ENCODE results near the gene RNF31.
A peak's percentile ranks its signal among the peaks of the same experiment; 100 is the strongest.
"Not testable (repeated sequence)": the region's sequence is repeated elsewhere in the genome, so short reads cannot be mapped to it uniquely, and the experiment has no call there.

The RNF31 gene

DNA sequence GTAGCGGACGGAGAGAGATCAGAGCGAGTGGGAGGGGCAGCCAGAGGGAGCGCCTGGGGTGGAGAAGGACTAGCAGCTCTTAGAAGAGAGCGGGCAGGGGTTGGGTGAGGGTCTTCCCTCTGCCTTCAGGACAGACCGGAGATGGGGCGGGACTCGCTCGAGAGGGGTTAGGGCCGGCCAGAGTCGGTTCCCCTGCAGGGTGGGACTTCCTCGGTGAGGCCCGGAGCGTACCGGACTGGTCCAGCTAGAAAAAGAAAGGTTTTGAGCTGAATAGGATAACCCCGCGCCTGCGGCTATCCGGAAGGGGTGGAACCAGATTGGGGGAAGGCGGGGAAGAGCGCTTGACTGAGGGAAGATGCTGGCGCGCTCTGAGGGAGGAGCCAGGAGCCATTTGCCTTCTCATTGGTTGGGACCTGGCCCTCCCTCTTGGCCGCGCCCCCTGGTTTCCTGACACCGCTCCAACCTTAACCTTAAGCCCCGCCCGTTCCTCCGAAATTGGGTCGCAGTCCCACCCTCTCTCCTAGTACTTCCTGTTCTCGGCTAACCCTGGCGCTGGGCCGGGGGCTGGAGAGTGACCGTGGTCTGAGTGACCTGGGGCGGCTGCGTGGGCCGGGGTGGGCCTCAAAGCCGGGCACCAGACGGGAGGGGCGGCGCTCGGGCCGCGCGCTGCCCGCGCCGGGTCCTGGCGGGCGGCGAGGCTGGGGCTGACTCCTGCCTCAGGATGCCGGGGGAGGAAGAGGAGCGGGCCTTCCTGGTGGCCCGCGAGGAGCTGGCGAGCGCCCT is at the start of gene RNF31:
TSS of gene RNF31 (plus strand) at position 521 of the 783 bp plus-strand sequence. CDS start at position 722, 201 bp downstream.
- peak; percentile 96 for DNase-seq (ENCODE audit: low read depth)

DNA sequence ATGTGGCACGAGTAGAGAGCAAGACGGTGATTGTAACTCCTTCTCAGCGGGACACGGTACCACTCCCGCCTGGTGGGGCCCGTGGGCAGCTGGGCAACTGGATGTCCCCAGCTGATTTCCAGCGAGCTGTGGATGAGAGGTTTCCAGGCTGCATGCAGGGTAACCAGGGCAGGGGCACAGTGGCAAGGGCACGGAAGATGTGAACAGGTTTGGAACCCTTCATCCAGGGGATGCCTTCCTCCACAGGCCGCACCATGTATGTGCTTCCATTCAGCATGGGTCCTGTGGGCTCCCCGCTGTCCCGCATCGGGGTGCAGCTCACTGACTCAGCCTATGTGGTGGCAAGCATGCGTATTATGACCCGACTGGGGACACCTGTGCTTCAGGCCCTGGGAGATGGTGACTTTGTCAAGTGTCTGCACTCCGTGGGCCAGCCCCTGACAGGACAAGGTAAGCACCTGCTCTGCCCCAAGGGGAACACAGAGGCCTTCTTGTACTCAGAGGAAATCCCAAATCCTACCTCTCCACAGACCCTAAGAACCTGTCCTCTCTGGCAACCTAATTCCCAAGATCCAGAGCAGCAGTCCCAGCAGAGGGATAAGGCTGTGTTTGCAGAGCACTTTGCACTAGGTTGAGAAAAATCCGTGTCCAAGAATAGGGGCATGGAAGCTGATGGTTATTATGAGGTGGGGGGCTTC is 48.9 kb upstream of the RNF31 start:
- no peak for DNase-seq (ENCODE audit: low read depth)

DNA sequence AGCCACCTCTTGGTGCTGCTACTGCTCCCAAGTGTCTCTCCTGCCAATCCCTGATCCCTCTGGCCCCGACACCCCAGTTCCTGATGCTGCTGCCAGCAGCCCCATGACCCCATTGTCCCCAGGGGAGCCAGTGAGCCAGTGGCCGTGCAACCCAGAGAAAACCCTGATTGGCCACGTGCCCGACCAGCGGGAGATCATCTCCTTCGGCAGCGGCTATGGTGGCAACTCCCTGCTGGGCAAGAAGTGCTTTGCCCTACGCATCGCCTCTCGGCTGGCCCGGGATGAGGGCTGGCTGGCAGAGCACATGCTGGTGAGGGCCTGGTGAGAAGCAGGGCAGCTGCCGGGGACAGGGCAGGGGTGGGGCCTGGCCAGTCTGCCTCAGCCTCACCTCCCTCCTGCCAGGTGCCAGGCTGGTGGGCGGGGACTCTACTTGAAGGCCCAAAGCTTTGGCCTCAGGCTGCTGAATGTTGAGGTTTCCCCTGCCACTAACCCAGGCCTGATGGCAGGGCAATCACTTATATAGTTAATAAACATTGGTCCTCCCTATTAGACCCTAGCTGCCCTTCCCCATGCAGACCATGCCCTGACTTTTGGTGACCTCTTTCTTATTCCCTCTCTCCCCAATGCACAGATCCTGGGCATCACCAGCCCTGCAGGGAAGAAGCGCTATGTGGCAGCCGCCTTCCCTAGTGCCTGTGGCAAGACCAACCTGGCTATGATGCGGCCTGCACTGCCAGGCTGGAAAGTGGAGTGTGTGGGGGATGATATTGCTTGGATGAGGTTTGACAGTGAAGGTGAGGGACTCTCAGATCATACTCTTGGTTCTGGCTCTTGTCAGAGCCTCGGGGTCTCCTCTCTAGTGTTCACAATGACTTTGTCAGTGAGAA is 48.1 kb upstream of the RNF31 start:
- no peak for DNase-seq (ENCODE audit: low read depth)

DNA sequence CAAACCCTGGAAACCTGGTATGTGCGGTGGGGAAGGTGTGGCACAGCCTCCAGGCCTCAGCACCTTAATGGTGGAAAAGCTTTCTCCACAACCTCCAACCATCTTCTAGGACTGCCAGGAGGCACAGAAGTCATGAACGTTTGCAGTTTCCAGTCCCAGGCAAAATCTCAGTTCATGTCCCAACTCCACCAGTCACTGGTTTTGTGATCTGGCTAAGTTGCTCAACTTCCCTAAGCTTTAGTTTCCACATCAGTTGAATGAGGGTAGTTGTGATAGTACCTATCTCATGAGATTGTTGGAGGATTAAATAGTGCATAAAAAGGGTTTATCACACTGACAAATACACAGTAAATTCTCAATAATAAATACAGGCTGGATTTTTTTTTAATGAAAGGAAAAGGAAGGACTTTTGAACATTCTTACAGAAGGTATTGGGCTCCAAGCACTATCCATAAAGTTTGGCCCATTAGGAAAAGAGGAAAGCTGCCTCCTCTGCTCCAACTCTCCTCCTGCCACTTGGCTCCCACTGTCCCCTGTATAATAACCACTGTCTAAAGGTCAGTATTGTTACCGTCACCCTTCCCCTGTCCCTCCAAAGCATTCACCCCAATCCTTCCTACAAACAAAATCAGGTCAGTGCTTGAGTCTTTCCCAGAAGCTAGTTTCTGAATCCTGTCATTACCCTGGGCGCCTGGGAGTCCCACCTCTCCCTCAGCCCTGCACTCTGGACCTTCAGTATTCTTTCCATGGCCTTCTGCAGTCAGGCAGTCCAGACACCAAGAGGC is 46.9 kb upstream of the RNF31 start:
- no peak for DNase-seq (ENCODE audit: low read depth)

DNA sequence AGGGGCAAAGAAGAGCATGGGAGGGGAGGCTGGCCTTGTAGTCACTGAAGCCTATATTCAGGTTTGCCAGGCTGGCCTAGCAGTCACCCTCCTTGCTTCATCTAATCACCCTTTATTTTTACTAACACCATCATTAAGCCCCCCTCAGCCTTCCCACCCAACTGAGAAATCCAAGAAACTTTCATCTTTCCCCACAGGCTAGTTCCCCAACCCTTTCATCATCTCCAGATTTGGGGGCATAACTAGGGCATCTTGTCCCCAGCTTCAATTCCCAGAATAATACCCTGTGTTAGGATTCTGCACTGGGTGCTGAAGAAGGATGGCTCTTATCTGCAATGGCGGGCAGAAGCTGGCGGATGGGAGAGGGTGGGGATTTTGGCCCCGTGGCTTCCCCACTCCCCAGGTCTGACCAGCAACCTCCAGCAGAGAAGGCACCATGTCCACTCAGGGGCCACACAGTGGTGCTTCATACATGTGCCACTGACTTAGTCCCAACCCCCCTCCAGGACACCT is 46.3 kb upstream of the RNF31 start:
- DNase-seq (ENCODE audit: low read depth), result no peak

DNA sequence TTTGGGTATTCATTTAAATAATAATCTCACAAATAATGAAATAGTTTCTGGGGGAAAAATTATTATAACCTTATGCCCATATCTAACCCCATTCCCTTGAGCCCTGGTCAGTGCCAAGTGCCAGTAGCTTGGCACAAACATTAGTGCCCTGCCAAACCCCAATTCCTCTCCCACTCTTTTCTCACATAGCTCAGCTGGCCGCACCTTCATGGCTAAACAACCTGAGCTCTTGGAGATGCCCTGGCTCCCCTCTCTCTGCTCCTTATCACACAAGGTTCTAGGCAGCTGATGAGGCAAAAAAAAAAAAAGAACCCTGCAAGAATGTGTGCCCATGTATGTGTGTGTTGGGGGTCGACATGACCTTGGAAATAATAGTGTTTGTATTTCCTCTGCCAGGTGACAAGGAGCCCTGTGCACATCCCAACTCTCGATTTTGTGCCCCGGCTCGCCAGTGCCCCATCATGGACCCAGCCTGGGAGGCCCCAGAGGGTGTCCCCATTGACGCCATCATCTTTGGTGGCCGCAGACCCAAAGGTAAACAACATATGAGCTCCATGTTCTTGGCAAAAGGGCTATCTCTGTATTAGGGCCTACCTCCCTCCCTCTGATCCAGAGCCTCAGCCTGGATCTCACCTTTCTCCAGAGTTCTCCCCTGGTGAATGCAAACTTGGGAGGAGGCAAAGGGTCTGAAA is 44.8 kb upstream of the RNF31 start:
- no peak for DNase-seq (ENCODE audit: low read depth)

DNA sequence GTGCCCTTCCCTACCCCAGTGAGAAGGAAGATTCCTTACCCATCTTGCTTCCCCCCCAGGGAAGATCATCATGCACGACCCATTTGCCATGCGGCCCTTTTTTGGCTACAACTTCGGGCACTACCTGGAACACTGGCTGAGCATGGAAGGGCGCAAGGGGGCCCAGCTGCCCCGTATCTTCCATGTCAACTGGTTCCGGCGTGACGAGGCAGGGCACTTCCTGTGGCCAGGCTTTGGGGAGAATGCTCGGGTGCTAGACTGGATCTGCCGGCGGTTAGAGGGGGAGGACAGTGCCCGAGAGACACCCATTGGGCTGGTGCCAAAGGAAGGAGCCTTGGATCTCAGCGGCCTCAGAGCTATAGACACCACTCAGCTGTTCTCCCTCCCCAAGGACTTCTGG is 43.8 kb upstream of the RNF31 start:
- no peak for DNase-seq (ENCODE audit: low read depth)

DNA sequence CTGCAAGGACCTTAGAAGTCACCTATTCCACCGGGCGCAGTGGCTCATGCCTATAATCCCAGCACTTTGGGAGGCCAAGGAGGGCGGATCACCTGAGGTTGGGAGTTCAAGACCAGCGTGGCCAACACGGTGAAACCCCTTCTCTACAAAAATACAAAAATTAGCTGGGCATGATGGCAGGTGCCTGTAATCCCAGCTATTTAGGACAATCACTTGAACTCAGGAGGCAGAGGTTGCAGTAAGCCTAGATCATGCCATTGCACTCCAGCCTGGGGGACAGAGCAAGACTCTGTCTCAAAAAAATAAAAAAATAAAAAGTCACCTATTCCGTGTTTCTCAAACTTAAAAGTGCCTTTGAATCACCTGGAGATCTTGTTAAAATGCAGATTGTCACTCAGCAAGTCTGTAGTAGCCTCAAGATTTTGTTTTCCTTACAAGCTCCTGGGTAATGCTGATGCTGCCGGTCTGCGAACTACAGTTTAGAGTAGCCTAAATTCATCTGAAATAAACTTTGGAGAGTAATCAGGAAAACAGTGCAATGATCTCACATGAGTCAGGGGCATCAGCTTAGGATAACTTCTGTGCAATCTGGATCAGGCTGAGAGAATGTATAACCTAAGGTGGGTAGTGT is 41.6 kb upstream of the RNF31 start:
- not testable (repeated sequence) for DNase-seq (ENCODE audit: low read depth)

DNA sequence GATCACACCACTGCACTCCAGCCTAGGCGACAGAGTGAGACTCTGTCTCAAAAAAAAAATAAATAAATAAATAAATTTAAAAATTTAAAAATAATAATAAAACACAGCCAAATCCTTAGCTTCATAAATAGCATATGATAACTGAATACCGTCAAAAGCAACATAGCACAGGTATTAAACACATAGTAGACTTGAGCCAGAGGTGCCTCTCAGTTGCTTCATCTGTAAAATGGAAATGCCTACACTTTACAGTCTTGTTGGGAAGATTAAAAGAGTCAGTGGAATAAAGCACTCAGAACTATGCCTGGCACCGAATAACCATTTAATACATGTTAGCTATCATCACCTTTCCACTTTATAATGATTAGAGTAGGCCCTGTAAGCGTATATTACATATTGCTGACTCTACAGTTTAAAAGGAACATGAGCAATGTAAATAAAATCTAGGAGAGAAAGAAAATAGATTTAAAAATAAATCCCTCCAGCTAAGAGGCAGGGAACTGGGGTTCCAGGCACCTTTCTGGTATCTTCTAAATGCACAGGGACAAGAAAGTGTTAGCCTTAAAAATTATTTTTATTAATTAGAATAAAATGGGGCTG is 40.5 kb upstream of the RNF31 start:
- no peak for DNase-seq (ENCODE audit: low read depth)

DNA sequence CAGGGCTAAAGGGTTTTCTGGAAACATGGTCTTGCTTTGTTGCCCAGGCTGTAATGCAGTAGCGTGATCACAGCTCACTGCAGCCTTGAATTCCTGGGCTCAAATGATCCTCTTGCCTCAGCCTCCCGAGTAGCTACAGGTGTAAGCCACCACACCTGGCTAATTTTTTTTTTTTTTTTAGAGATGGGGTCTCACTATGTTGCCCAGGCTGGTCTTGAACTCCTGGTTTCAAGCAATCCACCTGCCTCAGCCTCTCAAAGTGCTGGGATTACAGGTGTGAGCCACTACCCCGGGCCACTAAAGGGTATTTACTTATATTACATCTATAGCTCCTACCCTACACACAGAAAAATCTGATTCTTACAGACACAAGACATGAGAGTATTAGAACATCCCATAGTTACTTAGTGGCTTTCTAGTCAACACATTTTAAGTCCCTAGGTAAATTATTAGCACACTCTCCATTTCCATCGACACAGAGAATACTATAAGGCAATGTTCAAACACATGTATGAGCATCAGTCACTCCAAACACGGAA is 38.9 kb upstream of the RNF31 start:
- no peak for DNase-seq (ENCODE audit: low read depth)

DNA sequence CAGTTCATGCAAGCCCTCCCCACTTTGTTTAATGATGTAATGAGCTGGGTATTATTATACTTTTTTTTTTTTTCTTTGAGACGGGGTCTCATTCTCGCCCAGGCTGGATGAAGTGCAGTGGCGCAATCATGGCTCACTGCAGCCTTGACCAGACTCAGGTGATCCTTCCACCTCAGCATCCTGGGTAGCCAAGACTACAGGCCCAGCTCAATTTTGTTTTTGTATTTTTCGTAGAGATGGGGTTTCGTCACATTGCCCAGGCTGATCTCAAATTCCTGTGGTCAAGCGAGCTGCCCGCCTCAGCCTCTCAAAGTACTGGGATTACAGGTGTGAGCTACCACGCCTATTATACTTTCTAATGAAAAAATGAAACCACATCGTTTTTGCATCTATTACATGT is 37.2 kb upstream of the RNF31 start:
- no peak for DNase-seq (ENCODE audit: low read depth)

DNA sequence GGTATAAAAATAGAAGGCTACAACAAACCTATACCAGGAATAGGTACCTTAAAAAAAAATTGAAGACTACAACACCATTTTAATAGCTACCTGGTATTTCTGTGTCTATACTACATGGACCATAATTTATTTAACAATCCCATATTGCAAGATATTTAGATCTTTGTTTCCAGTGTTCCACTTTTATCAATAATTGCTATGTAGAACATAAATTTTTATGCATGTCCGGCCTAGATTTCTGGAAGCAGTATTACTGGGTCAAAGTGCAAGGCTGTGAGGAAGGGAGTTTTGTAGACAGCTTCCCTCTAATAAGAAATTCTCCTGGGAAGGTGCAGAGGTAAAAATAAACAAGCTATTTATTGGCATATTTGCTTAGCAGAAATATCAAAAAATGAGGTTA is 36.8 kb upstream of the RNF31 start:
- no peak for DNase-seq (ENCODE audit: low read depth)

DNA sequence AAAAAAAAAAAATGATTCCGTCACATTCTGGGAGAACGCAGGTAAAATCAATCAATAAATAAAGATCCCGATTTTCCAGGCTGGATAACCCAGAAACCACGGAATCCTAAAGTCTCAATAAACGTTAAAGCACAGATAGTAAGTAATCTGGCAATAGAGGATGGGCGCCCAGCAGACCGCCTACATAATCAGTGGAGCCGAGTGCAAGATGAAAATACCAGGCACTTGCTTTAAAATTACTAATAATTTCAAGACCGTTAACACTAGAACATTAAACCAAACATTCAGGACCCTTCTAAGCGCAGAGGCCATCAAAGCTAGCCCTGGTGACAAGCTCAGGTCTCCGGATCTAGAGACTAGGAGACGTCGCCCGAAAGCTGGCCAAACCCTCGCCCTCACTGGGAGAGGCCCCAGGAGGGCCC is 33.9 kb upstream of the RNF31 start:
- no peak for DNase-seq (ENCODE audit: low read depth)

DNA sequence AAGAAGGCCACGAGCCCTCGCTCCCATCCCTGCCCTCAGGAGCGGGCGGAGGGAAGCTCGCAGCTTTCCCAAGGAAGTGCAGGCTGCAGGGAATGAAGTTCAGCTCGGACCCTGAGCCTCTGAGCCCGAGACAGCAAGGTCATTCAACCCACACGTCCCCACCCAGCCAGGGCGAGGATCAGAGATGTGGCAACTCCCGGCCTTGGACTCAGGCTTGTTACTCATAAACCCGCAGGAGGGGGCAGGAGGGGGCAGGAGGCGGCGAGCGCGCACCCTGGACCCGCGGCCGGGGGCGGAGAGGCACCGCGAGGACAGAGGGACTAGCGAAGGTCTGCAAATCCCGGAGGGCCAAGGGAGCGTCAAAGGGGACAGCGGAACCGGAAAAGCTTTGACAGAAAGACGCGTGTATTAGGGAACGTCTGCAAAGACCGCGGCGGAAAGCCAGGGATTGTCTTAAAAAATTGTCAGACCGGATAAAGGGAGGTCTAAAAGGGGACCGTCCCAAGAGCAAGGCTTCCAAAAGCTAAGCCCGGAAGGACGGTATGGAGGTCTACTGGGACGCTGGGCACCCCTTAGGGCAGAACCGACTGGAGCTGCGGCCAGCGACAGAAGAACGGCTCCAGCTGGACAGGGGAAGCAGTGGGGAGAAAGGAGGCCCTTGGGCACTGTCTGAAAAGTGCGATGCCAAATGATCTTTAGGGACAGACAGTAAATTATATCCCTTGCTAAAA is 33.3 kb upstream of the RNF31 start:
- DNase-seq (ENCODE audit: low read depth), result peak; percentile 60

DNA sequence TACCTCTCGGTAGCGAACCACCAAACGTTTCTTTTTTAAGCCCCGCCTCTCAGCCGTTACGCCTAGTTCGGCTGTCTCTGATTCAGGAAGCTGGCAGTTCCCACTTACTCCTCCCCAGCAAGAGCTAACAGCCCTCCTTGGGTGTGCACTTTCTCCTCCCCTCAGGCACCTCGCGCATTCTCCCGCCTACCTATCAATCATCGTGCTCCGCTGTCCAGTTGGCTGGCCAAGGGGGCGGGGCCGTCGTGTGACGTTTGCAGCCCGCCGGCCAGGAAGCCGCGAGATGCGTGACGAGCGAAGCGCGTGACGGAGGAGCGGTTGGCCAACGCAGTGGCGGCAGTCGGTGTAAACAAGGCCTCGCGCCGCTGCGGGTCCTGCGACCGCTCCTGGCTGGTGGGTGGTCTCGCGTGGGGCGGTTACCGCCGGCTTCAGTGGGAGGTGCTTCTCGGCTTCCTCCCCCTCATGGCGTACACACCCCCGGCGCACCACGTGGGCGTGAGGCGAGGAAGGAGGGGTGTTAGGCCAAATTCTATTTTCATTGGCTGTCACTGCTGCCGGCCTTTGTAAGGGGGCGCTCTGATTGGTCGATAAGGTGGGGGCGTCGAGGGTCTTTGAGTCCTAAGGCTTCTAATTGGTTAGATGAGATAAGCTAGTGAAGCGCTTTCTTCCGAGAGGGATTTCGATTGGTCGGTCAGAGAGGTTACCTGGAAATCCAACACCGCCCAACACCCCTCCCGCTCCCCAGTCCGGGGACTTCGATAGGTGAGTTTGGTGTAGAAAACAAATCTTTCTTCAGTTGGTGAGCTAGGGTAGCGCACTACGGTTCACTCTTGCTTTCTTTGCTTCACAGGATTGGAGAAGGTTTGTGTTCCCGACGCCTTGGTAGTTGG is 32.5 kb upstream of the RNF31 start, which contains the start of the genes DCAF11 and NRL:
TSS of gene DCAF11 (plus strand) at position 246 of the 890 bp plus-strand sequence. CDS start 818 bp downstream, outside the sequence.
TSS of gene NRL (minus strand) at position 418 of the 890 bp plus-strand sequence. CDS start 32,101 bp downstream, outside the sequence.
- DNase-seq (ENCODE audit: low read depth), result peak; percentile 97

DNA sequence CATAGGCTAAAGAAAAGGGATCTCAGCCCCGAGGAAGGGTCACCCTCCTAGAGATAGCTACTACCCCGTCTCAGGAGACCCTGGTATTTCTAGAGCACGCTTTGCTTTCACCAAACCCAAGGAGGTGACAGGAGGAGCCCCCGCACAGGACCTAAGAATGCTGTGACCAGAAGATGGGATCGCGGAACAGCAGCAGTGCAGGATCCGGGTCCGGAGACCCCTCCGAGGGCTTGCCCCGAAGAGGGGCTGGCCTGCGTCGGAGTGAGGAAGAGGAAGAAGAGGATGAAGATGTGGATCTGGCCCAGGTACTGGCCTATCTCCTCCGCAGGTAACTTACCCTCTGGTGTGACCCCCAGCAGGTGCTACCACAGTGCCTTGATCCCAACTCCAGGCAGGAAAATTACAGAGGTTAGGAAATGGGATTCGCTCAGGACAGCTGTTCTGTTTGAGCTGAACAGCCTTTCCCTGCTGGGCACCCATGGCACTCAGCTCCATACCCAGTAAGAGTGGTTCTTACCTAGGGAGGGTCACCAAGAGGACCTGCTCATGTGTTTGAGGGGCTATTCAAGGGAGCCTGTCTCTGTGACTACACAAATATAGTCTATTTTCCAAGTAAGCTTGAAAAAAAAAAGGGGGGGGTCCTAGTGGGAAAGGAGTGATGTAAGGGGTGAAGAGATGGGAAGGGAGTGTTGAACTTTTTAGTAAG is 31.7 kb upstream of the RNF31 start:
- no peak for DNase-seq (ENCODE audit: low read depth)
